ENCODE measurements around the gene APCDD1.
"Not testable (repeated sequence)": the region's sequence is repeated elsewhere in the genome, so short reads cannot be mapped to it uniquely, and the experiment has no call there.

Gene APCDD1

GRCh38 chr18:10461989-10462388 lies 7.6 kb downstream of the APCDD1 start:
- DNase-seq (ENCODE audit: extremely low read depth in 1 of 2, low read depth in 1 of 2): no peak

DNA sequence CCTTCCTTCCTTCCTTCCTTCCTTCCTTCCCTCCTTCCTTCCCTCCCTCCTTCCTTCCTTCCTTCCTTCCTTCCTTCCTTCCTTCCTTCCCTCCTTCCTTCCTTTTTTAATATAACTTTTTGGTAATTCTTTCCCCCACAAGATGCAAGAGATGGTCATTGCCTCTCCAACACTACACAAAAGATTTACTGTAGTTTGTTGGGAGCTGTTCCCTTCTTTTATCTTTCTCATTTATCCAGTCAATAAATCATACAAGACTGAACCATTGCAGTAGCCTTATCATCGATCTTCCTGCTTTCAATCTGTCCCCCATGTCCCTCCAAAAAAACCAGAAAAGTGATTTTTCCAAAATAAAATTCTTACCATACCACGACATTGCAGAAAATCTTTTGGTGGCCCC lies 8.2 kb downstream of the APCDD1 start:
- DNase-seq (ENCODE audit: extremely low read depth in 1 of 2, low read depth in 1 of 2): no peak

- DNase-seq (ENCODE audit: extremely low read depth in 1 of 2, low read depth in 1 of 2): no peak
Observed at GRCh38 chr18:10463096-10463495, 8.7 kb downstream of the APCDD1 start.

- DNase-seq (ENCODE audit: extremely low read depth in 1 of 2, low read depth in 1 of 2): no peak
Observed at GRCh38 chr18:10463741-10464140, 9.3 kb downstream of the APCDD1 start.

- DNase-seq (ENCODE audit: extremely low read depth in 1 of 2, low read depth in 1 of 2): not testable (repeated sequence)
Observed at GRCh38 chr18:10464161-10464648, 9.8 kb downstream of the APCDD1 start.

DNA sequence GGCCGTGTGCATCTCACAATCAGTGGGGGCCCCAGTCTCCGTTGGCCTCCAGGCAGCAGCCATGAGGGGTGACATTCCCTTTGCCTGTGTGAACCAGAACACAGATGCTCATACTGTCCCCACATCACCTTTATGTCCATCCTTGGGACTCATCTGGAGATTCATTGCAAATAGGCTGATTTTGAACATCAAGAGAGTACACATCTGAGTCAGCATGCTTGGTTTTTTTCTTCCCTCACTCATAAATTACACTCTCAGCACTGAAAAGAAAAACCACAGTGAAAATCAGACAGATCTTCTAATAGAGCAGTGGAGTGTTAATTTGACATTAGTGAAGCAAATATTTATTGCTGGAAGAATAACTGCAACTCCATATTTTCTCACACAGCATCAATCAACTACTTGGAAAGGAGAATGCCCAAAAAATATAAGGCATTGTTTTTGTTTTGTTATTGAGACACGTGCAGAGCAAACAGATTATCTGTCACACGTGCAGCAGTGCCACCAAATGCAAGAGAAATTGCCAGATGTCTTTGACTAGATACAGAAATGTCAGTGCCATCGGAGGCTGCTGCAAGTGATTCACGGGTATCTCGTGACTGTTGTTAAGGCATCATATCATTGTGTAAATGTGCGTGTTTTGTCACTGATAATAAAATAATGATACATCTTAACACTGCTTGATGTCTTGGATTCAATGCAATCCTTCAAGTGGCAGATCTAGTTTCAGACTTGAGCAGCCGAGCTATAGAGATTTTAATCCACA lies 10.9 kb downstream of the APCDD1 start:
- DNase-seq (ENCODE audit: extremely low read depth in 1 of 2, low read depth in 1 of 2): no peak

GRCh38 chr18:10470429-10470828 lies 16.0 kb downstream of the APCDD1 start:
- DNase-seq (ENCODE audit: extremely low read depth in 1 of 2, low read depth in 1 of 2): no peak

GRCh38 chr18:10471574-10471973 lies 17.1 kb downstream of the APCDD1 start:
- no peak for DNase-seq (ENCODE audit: extremely low read depth in 1 of 2, low read depth in 1 of 2)

GRCh38 chr18:10473132-10473531 lies 18.7 kb downstream of the APCDD1 start:
- DNase-seq (ENCODE audit: extremely low read depth in 1 of 2, low read depth in 1 of 2): no peak

- no peak for DNase-seq (ENCODE audit: extremely low read depth in 1 of 2, low read depth in 1 of 2)
Observed at GRCh38 chr18:10474309-10474708, 19.9 kb downstream of the APCDD1 start.

- no peak for DNase-seq (ENCODE audit: extremely low read depth in 1 of 2, low read depth in 1 of 2)
Observed at GRCh38 chr18:10475276-10475653, 20.8 kb downstream of the APCDD1 start.

- no peak for DNase-seq (ENCODE audit: extremely low read depth in 1 of 2, low read depth in 1 of 2)
Observed at GRCh38 chr18:10475654-10476291, 21.3 kb downstream of the APCDD1 start.

DNA sequence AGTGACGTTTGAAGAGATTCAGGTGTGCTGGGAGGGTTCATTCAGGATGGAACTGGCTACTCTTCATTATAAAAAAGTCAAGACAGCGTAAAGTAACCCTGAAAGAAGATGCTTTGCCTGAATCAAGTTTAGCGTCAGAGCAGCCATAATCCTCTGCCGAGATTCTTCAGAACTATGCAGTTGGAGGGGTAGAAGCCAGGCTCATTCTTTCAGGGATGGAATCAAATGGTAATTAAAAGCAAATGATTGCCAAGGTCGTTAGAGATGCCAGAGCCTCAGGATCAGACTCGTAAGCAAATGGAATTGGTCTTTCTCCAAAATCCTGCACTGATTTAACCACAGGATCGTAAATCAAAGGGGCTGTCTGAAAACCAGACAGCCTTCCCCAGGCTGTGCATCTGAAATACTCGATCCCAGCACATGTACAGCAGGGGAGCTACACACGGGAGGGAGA lies 21.9 kb downstream of the APCDD1 start:
- no peak for DNase-seq (ENCODE audit: extremely low read depth in 1 of 2, low read depth in 1 of 2)

DNA sequence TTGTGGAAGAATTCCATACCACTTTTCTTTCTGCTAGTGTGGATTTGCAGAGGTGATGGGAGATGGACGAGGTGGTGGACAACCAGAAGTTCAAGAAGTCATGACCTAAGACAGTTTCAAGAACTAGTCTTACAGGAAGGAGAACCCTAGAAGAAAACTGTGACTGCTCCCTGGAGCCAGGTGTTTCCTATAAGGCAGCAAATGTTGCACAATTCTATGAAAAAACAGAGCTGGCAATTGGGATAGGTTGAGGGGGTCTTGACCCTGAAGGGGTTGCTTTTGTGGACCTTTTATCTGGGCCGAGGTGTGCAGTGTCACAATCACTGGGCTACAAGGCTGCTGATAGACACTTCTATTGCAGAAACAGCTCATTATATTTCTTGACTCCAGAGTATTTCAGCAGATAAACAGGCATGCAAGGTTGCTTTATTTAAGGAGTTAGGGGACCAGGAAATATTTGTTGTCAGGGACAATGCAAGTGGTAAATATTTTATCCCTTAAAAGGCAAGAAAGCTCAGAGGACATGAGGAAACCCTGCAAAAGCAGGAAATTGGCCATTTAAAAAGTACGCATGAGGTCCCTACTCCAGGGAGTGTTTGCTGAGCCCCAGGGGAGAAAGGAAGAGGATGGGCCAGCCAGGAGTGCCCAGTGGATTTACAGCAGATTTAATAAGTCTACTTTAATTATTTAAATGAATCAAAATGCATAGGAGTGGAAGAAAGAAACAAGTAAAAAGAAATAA lies 22.9 kb downstream of the APCDD1 start:
- DNase-seq (ENCODE audit: extremely low read depth in 1 of 2, low read depth in 1 of 2): no peak

- no peak for DNase-seq (ENCODE audit: extremely low read depth in 1 of 2, low read depth in 1 of 2)
Observed at GRCh38 chr18:10477863-10478260, 23.4 kb downstream of the APCDD1 start.

GRCh38 chr18:10481831-10482230 lies 27.4 kb downstream of the APCDD1 start:
- no peak for DNase-seq (ENCODE audit: extremely low read depth in 1 of 2, low read depth in 1 of 2)

DNA sequence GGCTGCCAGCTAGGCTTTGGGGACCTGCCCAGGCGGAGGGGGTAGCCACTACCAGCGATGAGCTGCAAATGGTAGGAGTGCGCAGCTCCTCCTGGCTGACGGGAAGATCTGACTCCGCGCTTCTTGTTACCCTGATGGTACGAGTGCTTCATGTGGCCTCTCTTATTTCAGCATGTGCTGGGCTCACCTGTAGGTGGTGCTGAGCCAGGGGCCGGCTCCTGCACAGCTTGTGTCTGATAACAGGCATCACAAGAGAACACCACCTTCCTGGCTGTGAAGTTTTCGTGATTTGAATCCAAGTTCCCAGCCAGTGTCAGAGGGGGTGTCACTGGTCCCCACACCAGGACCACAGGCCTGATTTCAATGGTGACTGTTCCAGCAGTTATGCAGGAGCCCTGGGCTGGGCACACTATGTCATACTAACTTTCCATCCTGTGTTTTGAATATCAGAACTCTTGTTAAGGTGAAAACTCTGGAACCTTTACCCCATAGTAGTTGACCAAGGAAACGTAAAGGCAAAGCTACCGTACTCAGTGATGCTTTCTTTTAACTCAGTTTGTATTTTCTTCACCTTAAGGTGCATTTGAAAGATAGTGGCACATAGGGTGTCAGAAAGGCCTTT lies 28.0 kb downstream of the APCDD1 start:
- DNase-seq (ENCODE audit: extremely low read depth in 1 of 2, low read depth in 1 of 2): no peak

- DNase-seq (ENCODE audit: extremely low read depth in 1 of 2, low read depth in 1 of 2): no peak
Observed at GRCh38 chr18:10482985-10483949, 28.8 kb downstream of the APCDD1 start.

- DNase-seq (ENCODE audit: extremely low read depth in 1 of 2, low read depth in 1 of 2): no peak
Observed at GRCh38 chr18:10485475-10485874, 31.0 kb downstream of the APCDD1 start.

- DNase-seq (ENCODE audit: extremely low read depth in 1 of 2, low read depth in 1 of 2): no peak
Observed at GRCh38 chr18:10486362-10486761, 31.9 kb downstream of the APCDD1 start.
